ENCODE data around the gene ATP1A1. TPM values are rescaled to one million over a fixed set of nuclear protein-coding genes. Genes with fewer than 3 reads are reported as not detected.

Gene ATP1A1
- total and polyA plus RNA-seq, 2 donors (not counting 1 experiment from before 2014, with no cell fraction given) = 58.9 to 107 TPM

DNA sequence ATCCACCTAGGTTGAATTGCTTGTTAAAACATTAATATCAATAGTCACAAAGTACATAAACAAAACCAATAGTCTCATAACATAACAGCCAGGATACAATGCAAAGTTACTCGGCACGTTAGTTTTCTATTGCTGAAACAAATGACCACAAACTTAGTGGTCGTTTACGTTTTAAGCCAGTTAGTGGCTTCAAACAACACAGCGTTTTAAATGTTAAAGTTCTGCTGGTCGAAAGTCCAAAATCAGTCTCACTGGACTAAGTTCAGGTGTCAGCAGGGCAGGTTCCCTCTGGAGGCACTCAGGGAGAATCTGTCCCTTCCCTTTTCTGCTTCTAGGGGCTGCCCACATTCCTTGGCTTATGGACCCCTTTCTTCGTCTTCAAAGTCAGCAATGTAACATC is 35.6 kb upstream of the ATP1A1 start:
- Histone ChIP-seq H3K79me2 (ENCODE audit: control insufficient read depth, insufficient read depth, low read length) (no peaks in the 10 kb centered on the region), H4K20me1 (ENCODE audit: control insufficient read depth, insufficient read depth, low read length, poor library complexity, severe bottlenecking) (no peaks in the 10 kb centered on the region), H3K9me3 (ENCODE audit: control extremely low read depth in 1 of 3, control insufficient read depth in 2 of 3, insufficient read depth in 1 of 3, low read length in 2 of 3) (no peaks in the 10 kb centered on the region), H3K4me1 (ENCODE audit: control insufficient read depth in 2 of 2, insufficient read depth in 2 of 2, low read length in 2 of 2) (peaks cover 0 to 3% of the 10 kb centered on the region in 2 donors), H3K4me3 (ENCODE audit: control extremely low read depth in 1 of 5, extremely low read depth in 1 of 5, insufficient read depth in 1 of 5, low read depth in 2 of 5, low read length in 4 of 5) (no peak overlapping the region), H3K9ac (ENCODE audit: low read length) (no peak overlapping the region), H3K4me2 (replicated peaks; ENCODE audit: low read depth, low read length, poor library complexity, severe bottlenecking) (no peak overlapping the region), H3K27ac (ENCODE audit: low read length in 2 of 2) (no peak overlapping the region), H2AFZ (ENCODE audit: insufficient read depth, low read depth, low read length, poor library complexity, severe bottlenecking) (no peak overlapping the region), H3K27me3 (replicated peaks in 1 of 4; ENCODE audit: control extremely low read depth in 1 of 4, control insufficient read depth in 3 of 4, insufficient read depth in 4 of 4, low read length in 3 of 4) (peaks cover 0 to 14% (median 9%) of the 10 kb centered on the region in 4 experiments), H3K36me3 (replicated peaks in 1 of 2; ENCODE audit: control extremely low read depth in 1 of 2, control insufficient read depth in 1 of 2, extremely low read depth in 1 of 2, insufficient read depth in 2 of 2, low read length in 1 of 2) (no peaks in the 10 kb centered on the region)
- no peak for TF ChIP-seq EZH2 (IDR thresholded peaks at IDR 0.05; ENCODE audit: borderline replicate concordance, insufficient read depth, low read depth, low read length, poor library complexity, severe bottlenecking)
- TF ChIP-seq, protein P1, sequence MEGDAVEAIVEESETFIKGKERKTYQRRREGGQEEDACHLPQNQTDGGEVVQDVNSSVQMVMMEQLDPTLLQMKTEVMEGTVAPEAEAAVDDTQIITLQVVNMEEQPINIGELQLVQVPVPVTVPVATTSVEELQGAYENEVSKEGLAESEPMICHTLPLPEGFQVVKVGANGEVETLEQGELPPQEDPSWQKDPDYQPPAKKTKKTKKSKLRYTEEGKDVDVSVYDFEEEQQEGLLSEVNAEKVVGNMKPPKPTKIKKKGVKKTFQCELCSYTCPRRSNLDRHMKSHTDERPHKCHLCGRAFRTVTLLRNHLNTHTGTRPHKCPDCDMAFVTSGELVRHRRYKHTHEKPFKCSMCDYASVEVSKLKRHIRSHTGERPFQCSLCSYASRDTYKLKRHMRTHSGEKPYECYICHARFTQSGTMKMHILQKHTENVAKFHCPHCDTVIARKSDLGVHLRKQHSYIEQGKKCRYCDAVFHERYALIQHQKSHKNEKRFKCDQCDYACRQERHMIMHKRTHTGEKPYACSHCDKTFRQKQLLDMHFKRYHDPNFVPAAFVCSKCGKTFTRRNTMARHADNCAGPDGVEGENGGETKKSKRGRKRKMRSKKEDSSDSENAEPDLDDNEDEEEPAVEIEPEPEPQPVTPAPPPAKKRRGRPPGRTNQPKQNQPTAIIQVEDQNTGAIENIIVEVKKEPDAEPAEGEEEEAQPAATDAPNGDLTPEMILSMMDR (IDR thresholded peaks at IDR 0.05) = no peak
- no peak for ATAC-seq (ENCODE audit: low read depth)
- H3K9me3 Mint-ChIP-seq (ENCODE audit: insufficient read depth) = no peaks in the 10 kb centered on the region
- ChIA-PET POLR2A (no interaction called here), CTCF (no interaction called here)
- 99% methylated on average over 6 of the region's 7 CpGs for WGBS (ENCODE audit: insufficient coverage)
- H3K4me3 Mint-ChIP-seq = no peak overlapping the region
- no peak overlapping the region for H3K27ac Mint-ChIP-seq
- no peak for DNase-seq
- peaks cover 42% of the 10 kb centered on the region for H3K27me3 Mint-ChIP-seq
- intact Hi-C loops (cut with micrococcal nuclease) = no loop called here
- H3K4me1 Mint-ChIP-seq = peaks cover 4% of the 10 kb centered on the region

- ChIA-PET POLR2A (no interaction called here), CTCF (no interaction called here)
- Mint-ChIP-seq H3K9me3 (ENCODE audit: insufficient read depth) (no peaks in the 10 kb centered on the region), H3K4me1 (peaks cover under 1% of the 10 kb centered on the region), H3K4me3 (no peak overlapping the region), H3K27ac (no peak overlapping the region), H3K27me3 (peaks cover 42% of the 10 kb centered on the region)
- Histone ChIP-seq H3K27ac (ENCODE audit: low read length in 2 of 2) (no peak overlapping the region), H3K9ac (ENCODE audit: low read length) (no peak overlapping the region), H4K20me1 (ENCODE audit: control insufficient read depth, insufficient read depth, low read length, poor library complexity, severe bottlenecking) (no peaks in the 10 kb centered on the region), H3K27me3 (replicated peaks in 1 of 4; ENCODE audit: control extremely low read depth in 1 of 4, control insufficient read depth in 3 of 4, insufficient read depth in 4 of 4, low read length in 3 of 4) (peaks cover 0 to 19% (median 9%) of the 10 kb centered on the region in 4 experiments), H3K79me2 (ENCODE audit: control insufficient read depth, insufficient read depth, low read length) (no peaks in the 10 kb centered on the region), H3K9me3 (ENCODE audit: control extremely low read depth in 1 of 3, control insufficient read depth in 2 of 3, insufficient read depth in 1 of 3, low read length in 2 of 3) (no peaks in the 10 kb centered on the region), H3K4me3 (ENCODE audit: control extremely low read depth in 1 of 5, extremely low read depth in 1 of 5, insufficient read depth in 1 of 5, low read depth in 2 of 5, low read length in 4 of 5) (no peak overlapping the region), H3K4me2 (replicated peaks; ENCODE audit: low read depth, low read length, poor library complexity, severe bottlenecking) (no peak overlapping the region), H2AFZ (ENCODE audit: insufficient read depth, low read depth, low read length, poor library complexity, severe bottlenecking) (no peak overlapping the region), H3K36me3 (replicated peaks in 1 of 2; ENCODE audit: control extremely low read depth in 1 of 2, control insufficient read depth in 1 of 2, extremely low read depth in 1 of 2, insufficient read depth in 2 of 2, low read length in 1 of 2) (no peaks in the 10 kb centered on the region), H3K4me1 (ENCODE audit: control insufficient read depth in 2 of 2, insufficient read depth in 2 of 2, low read length in 2 of 2) (no peaks in the 10 kb centered on the region)
- DNase-seq (no peak), ATAC-seq (ENCODE audit: low read depth) (no peak)
- no CpG with 5 or more reads among the region's 2 CpGs for WGBS (ENCODE audit: insufficient coverage)
- TF ChIP-seq, protein P1 (IDR thresholded peaks at IDR 0.05) = no peak
- no peak for TF ChIP-seq EZH2 (IDR thresholded peaks at IDR 0.05; ENCODE audit: borderline replicate concordance, insufficient read depth, low read depth, low read length, poor library complexity, severe bottlenecking)
- intact Hi-C loops (cut with micrococcal nuclease) = no loop called here
These were observed 34.6 kb upstream of the ATP1A1 start for GRCh38 chr1:116338400-116338799.
